ENCODE data around the gene PLXNB3.

Gene PLXNB3

DNA sequence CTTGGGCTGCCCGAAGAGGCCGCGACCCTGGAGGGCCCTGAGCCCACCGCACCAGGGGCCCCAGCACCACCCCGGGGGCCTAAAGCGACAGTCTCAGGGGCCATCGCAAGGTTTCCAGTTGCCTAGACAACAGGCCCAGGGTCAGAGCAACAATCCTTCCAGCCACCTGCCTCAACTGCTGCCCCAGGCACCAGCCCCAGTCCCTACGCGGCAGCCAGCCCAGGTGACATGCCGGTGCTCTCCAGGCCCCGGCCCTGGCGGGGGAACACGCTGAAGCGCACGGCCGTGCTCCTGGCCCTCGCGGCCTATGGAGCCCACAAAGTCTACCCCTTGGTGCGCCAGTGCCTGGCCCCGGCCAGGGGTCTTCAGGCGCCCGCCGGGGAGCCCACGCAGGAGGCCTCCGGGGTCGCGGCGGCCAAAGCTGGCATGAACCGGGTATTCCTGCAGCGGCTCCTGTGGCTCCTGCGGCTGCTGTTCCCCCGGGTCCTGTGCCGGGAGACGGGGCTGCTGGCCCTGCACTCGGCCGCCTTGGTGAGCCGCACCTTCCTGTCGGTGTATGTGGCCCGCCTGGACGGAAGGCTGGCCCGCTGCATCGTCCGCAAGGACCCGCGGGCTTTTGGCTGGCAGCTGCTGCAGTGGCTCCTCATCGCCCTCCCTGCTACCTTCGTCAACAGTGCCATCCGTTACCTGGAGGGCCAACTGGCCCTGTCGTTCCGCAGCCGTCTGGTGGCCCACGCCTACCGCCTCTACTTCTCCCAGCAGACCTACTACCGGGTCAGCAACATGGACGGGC lies 38.8 kb upstream of the PLXNB3 start:
- H3K4me3 ChIP-seq (ENCODE audit: low read depth, low read length) = peak overlapping the region; percentile 57
- DNase-seq = peak; percentile 37 to 54
- H3K4me2 ChIP-seq (ENCODE audit: low read length) = peak overlapping the region; percentile 62
- no CpG with 5 or more reads among the region's 55 CpGs for WGBS (ENCODE audit: extremely low coverage, insufficient coverage, insufficient read length)
- H3K18ac ChIP-seq (ENCODE audit: low read length) = peak overlapping the region; percentile 68
- H4K12ac ChIP-seq (ENCODE audit: low read depth, low read length) = peak overlapping the region; percentile 60
- no peak overlapping the region for H2AFZ ChIP-seq (ENCODE audit: insufficient read depth, low read length, poor library complexity)
- H3K23ac ChIP-seq (ENCODE audit: low read length) = no peak overlapping the region
- H3K9ac ChIP-seq (ENCODE audit: low read length) = no peak overlapping the region
- H3K36me3 ChIP-seq (ENCODE audit: control insufficient read depth in 1 of 2, insufficient read depth in 2 of 2, low read length in 2 of 2) = peaks cover 6 to 11% of the 10 kb centered on the region in 2 experiments
- peak overlapping the region; percentile 84 for H4K91ac ChIP-seq (ENCODE audit: low read depth, low read length)
- peak overlapping the region; percentile 78 for H2BK120ac ChIP-seq (ENCODE audit: insufficient read depth, low read length, poor library complexity)
- peak overlapping the region; percentile 88 for H3K27ac ChIP-seq (ENCODE audit: low read depth, low read length)
- H3K79me2 ChIP-seq (ENCODE audit: control insufficient read depth, insufficient read depth, low read length, poor library complexity) = peaks cover 14% of the 10 kb centered on the region
- peak overlapping the region; percentile 89 for H2AK5ac ChIP-seq (ENCODE audit: low read length)
- H2BK12ac ChIP-seq (ENCODE audit: low read length) = peak overlapping the region; percentile 61
- peak overlapping the region; percentile 75 for H2BK5ac ChIP-seq (ENCODE audit: low read depth, low read length, poor library complexity)
- no peaks in the 10 kb centered on the region for H3K27me3 ChIP-seq (ENCODE audit: insufficient read depth, low read length)
- peaks cover 37% of the 10 kb centered on the region for H3K79me1 ChIP-seq (ENCODE audit: low read length)
- peak overlapping the region; percentile 61 for H4K8ac ChIP-seq (ENCODE audit: low read depth, low read length)
- no peaks in the 10 kb centered on the region for H3K9me3 ChIP-seq (ENCODE audit: insufficient read depth, low read depth, low read length)
- H3K4me1 ChIP-seq (ENCODE audit: control insufficient read depth in 1 of 2, insufficient read depth in 2 of 2, low read length in 2 of 2) = peaks cover 31% of the 10 kb centered on the region in 2 experiments
- H3K14ac ChIP-seq (ENCODE audit: low read length) = peak overlapping the region; percentile 23
- peak overlapping the region; percentile 23 for H3K4ac ChIP-seq (ENCODE audit: low read depth, low read length)

DNA sequence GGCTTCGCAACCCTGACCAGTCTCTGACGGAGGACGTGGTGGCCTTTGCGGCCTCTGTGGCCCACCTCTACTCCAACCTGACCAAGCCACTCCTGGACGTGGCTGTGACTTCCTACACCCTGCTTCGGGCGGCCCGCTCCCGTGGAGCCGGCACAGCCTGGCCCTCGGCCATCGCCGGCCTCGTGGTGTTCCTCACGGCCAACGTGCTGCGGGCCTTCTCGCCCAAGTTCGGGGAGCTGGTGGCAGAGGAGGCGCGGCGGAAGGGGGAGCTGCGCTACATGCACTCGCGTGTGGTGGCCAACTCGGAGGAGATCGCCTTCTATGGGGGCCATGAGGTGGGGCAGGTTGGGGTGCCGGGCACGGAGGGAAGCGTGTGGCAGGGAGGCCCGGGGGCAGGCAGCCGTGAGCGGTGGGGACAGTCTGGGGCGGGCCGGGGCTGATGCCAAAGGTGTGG lies 38.2 kb upstream of the PLXNB3 start:
- no CpG with 5 or more reads among the region's 35 CpGs for WGBS (ENCODE audit: extremely low coverage, insufficient coverage, insufficient read length)
- Histone ChIP-seq H3K27me3 (ENCODE audit: insufficient read depth, low read length) (no peaks in the 10 kb centered on the region), H3K36me3 (ENCODE audit: control insufficient read depth in 1 of 2, insufficient read depth in 2 of 2, low read length in 2 of 2) (peaks cover under 1 to 5% of the 10 kb centered on the region in 2 experiments), H2BK5ac (ENCODE audit: low read depth, low read length, poor library complexity) (peak overlapping the region; percentile 16), H3K27ac (ENCODE audit: low read depth, low read length) (peak overlapping the region; percentile 88), H3K14ac (ENCODE audit: low read length) (peak overlapping the region; percentile 23), H4K12ac (ENCODE audit: low read depth, low read length) (no peak overlapping the region), H3K9me3 (ENCODE audit: insufficient read depth, low read depth, low read length) (no peaks in the 10 kb centered on the region), H3K4me2 (ENCODE audit: low read length) (peak overlapping the region; percentile 29), H3K4me3 (ENCODE audit: low read depth, low read length) (no peak overlapping the region), H3K18ac (ENCODE audit: low read length) (peak overlapping the region; percentile 90), H4K8ac (ENCODE audit: low read depth, low read length) (peak overlapping the region; percentile 62), H3K79me1 (ENCODE audit: low read length) (peaks cover 37% of the 10 kb centered on the region), H3K79me2 (ENCODE audit: control insufficient read depth, insufficient read depth, low read length, poor library complexity) (peaks cover 14% of the 10 kb centered on the region), H2BK12ac (ENCODE audit: low read length) (peak overlapping the region; percentile 37), H2AFZ (ENCODE audit: insufficient read depth, low read length, poor library complexity) (peak overlapping the region; percentile 30), H3K4me1 (ENCODE audit: control insufficient read depth in 1 of 2, insufficient read depth in 2 of 2, low read length in 2 of 2) (peaks cover 31% of the 10 kb centered on the region in 2 experiments), H4K91ac (ENCODE audit: low read depth, low read length) (peak overlapping the region; percentile 84), H3K23ac (ENCODE audit: low read length) (no peak overlapping the region), H3K4ac (ENCODE audit: low read depth, low read length) (peak overlapping the region; percentile 16), H3K9ac (ENCODE audit: low read length) (no peak overlapping the region), H2BK120ac (ENCODE audit: insufficient read depth, low read length, poor library complexity) (peak overlapping the region; percentile 78), H2AK5ac (ENCODE audit: low read length) (peak overlapping the region; percentile 89)
- no peak for DNase-seq

DNA sequence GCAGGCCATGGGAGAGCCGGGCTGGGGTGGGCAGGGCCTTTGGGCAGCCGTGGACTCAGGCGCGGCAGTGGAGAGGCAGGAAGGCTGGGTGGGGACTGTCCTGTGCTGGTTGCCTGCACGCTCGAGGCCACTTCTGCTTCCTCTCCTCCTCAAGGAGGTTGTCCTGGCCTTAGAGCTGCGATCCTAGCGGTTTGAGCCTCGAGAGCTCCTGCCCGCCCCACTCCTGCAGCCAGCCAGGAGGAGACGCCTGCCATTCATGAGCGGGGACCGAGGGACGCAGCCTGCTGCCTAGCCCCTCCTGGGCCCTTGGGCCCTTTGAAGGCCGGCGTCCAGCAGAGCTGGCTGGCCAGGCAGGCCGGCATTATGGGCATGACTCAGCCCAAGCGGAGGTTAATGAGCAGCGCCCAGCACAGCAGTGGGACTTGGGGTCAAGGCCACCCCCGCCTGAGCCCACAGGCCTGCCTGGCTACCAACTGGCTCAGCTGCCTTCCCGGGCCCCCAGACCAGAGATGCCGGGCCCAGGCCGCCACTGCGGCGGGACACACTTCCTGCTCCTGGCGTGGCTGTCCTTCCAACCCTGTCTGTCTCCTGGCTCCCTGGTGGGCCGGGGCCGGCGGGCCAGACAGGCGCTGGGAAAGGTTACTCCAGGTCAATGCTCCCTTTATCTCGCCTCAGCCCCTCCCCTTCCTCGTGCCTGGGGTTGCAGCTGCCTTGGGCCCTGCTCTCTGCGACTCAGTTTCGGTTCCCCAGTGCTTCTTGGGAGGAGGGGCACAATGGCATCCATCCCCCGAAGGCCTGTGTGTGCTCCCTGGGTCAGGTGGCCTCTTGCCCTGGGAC lies 37.5 kb upstream of the PLXNB3 start:
- Histone ChIP-seq H2BK12ac (ENCODE audit: low read length) (peak overlapping the region; percentile 37), H3K14ac (ENCODE audit: low read length) (peak overlapping the region; percentile 23), H4K12ac (ENCODE audit: low read depth, low read length) (peak overlapping the region; percentile 49), H3K9me3 (ENCODE audit: insufficient read depth, low read depth, low read length) (no peaks in the 10 kb centered on the region), H3K79me2 (ENCODE audit: control insufficient read depth, insufficient read depth, low read length, poor library complexity) (peaks cover 14% of the 10 kb centered on the region), H3K27ac (ENCODE audit: low read depth, low read length) (peak overlapping the region; percentile 88), H2BK5ac (ENCODE audit: low read depth, low read length, poor library complexity) (peak overlapping the region; percentile 16), H3K23ac (ENCODE audit: low read length) (no peak overlapping the region), H3K9ac (ENCODE audit: low read length) (no peak overlapping the region), H3K36me3 (ENCODE audit: control insufficient read depth in 1 of 2, insufficient read depth in 2 of 2, low read length in 2 of 2) (peaks cover 0 to 3% of the 10 kb centered on the region in 2 experiments), H4K91ac (ENCODE audit: low read depth, low read length) (peak overlapping the region; percentile 84), H3K4me3 (ENCODE audit: low read depth, low read length) (peak overlapping the region; percentile 56), H2AFZ (ENCODE audit: insufficient read depth, low read length, poor library complexity) (peak overlapping the region; percentile 30), H3K4me2 (ENCODE audit: low read length) (peak overlapping the region; percentile 29), H3K27me3 (ENCODE audit: insufficient read depth, low read length) (no peaks in the 10 kb centered on the region), H3K79me1 (ENCODE audit: low read length) (peaks cover 37% of the 10 kb centered on the region), H2BK120ac (ENCODE audit: insufficient read depth, low read length, poor library complexity) (peak overlapping the region; percentile 78), H4K8ac (ENCODE audit: low read depth, low read length) (peak overlapping the region; percentile 62), H2AK5ac (ENCODE audit: low read length) (no peak overlapping the region), H3K4me1 (ENCODE audit: control insufficient read depth in 1 of 2, insufficient read depth in 2 of 2, low read length in 2 of 2) (peaks cover 31% of the 10 kb centered on the region in 2 experiments), H3K4ac (ENCODE audit: low read depth, low read length) (no peak overlapping the region), H3K18ac (ENCODE audit: low read length) (peak overlapping the region; percentile 90)
- WGBS (ENCODE audit: extremely low coverage, insufficient coverage, insufficient read length) = no CpG with 5 or more reads among the region's 35 CpGs
- peak; percentile 57 for DNase-seq

DNA sequence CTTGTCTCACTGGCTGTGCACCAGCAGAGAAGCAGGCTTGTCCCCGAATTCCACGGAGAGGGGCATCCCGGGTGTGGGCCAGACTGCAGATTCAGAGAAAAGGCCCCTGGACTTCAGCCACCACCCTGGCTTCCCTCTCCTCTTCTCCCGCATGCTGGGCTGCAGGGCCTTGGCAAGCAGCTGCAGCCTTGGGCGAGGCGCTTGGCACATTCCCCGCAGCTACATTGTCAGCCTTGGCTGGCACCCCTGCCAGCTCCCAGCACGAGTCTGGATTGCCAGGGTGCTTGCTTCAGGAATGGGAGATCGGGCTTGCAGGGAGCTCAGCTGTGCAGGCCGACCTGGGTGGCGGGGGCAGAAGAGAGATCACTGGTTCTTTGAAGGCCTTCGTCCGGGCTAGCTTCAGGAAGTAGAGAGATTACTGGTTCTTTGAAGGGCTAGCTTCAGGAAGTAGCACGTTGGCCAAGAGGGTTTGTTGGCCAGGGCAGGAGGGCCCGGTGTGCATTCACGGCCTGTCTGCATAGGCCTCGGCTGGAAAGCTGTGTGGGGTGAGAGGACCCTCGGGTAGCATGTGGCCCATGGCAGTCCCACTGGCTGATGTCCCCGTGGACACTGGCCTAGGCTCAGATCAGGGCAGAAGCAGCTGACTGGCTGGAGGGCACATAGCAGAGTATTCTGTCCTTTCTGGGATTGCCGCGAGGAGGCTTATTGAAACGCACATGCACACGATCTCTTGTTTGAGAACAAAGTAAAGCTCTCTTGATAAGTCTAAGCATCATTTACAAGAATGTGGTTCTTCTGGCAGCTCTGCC lies 36.7 kb upstream of the PLXNB3 start:
- peak in 1 of 2 donors; percentile 46 for DNase-seq
- H3K27ac ChIP-seq (ENCODE audit: low read depth, low read length) = peak overlapping the region; percentile 88
- no peaks in the 10 kb centered on the region for H3K9me3 ChIP-seq (ENCODE audit: insufficient read depth, low read depth, low read length)
- peak overlapping the region; percentile 38 for H3K14ac ChIP-seq (ENCODE audit: low read length)
- no peak overlapping the region for H2BK5ac ChIP-seq (ENCODE audit: low read depth, low read length, poor library complexity)
- H3K79me2 ChIP-seq (ENCODE audit: control insufficient read depth, insufficient read depth, low read length, poor library complexity) = peaks cover 14% of the 10 kb centered on the region
- peak overlapping the region; percentile 25 for H3K18ac ChIP-seq (ENCODE audit: low read length)
- H2AK5ac ChIP-seq (ENCODE audit: low read length) = peak overlapping the region; percentile 20
- no peak overlapping the region for H3K23ac ChIP-seq (ENCODE audit: low read length)
- H3K4me2 ChIP-seq (ENCODE audit: low read length) = peak overlapping the region; percentile 29
- H4K12ac ChIP-seq (ENCODE audit: low read depth, low read length) = no peak overlapping the region
- no peak overlapping the region for H2BK120ac ChIP-seq (ENCODE audit: insufficient read depth, low read length, poor library complexity)
- H3K4ac ChIP-seq (ENCODE audit: low read depth, low read length) = no peak overlapping the region
- peak overlapping the region; percentile 7 for H4K91ac ChIP-seq (ENCODE audit: low read depth, low read length)
- peaks cover 37% of the 10 kb centered on the region for H3K79me1 ChIP-seq (ENCODE audit: low read length)
- H3K4me1 ChIP-seq (ENCODE audit: control insufficient read depth in 1 of 2, insufficient read depth in 2 of 2, low read length in 2 of 2) = peaks cover 31% of the 10 kb centered on the region in 2 experiments
- H3K4me3 ChIP-seq (ENCODE audit: low read depth, low read length) = no peak overlapping the region
- H3K36me3 ChIP-seq (ENCODE audit: control insufficient read depth in 1 of 2, insufficient read depth in 2 of 2, low read length in 2 of 2) = no peaks in the 10 kb centered on the region
- H3K27me3 ChIP-seq (ENCODE audit: insufficient read depth, low read length) = no peaks in the 10 kb centered on the region
- WGBS (ENCODE audit: extremely low coverage, insufficient coverage, insufficient read length) = no CpG with 5 or more reads among the region's 23 CpGs
- H4K8ac ChIP-seq (ENCODE audit: low read depth, low read length) = no peak overlapping the region
- no peak overlapping the region for H3K9ac ChIP-seq (ENCODE audit: low read length)
- H2BK12ac ChIP-seq (ENCODE audit: low read length) = peak overlapping the region; percentile 31
- no peak overlapping the region for H2AFZ ChIP-seq (ENCODE audit: insufficient read depth, low read length, poor library complexity)
